Measurements from ENCODE around the gene SPSB1. TPM values are rescaled to one million over a fixed set of nuclear protein-coding genes. Genes with fewer than 3 reads are reported as not detected.

Gene SPSB1
- total RNA-seq, 1 experiment from 2014 or later = 18.2 TPM

DNA sequence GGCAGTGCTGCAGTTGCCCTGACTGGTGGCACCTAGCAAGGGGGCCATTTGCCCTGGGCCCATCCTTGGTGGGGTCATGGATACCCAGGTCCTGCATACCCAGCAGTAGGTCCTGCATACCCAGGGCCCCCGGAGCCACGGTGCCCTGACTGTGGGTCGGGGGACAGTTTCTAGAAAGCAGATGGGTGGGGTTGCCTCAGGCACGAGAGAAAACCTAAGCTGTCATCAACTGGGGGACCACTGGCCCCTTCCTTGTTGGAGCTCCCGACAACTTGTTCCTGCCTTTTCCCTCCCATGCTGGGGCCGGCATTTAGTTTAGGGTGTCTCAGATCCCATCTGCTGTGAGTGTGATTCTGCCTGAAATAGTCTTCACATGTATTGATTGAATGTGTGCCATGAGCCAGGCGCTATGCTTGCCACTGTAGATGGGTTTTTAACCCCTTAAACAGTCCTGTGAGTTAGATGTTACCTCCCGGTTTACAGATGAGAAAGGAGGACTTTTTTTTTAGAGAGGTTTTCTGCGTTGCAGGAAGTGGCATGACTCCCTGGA, 15.6 kb downstream of the SPSB1 start:
- Mint-ChIP-seq H3K9me3 (ENCODE audit: unreplicated experiment) (no peaks in the 10 kb centered on the region), H3K4me1 (ENCODE audit: low read depth, unreplicated experiment) (no peaks in the 10 kb centered on the region), H3K36me3 (ENCODE audit: insufficient read depth, unreplicated experiment) (peaks cover 8% of the 10 kb centered on the region), H3K27me3 (ENCODE audit: insufficient read depth, unreplicated experiment) (no peaks in the 10 kb centered on the region), H3K4me3 (ENCODE audit: unreplicated experiment) (no peak overlapping the region), H3K27ac (ENCODE audit: unreplicated experiment) (no peak overlapping the region)
- Histone ChIP-seq H3K9me3 (no peaks in the 10 kb centered on the region), H3K36me3 (ENCODE audit: control insufficient read depth, insufficient read depth, low read length) (no peaks in the 10 kb centered on the region), H3K4me1 (peaks cover 7% of the 10 kb centered on the region; the same call in 1 of the 2 replicates), H3K4me3 (ENCODE audit: low read depth, low read length) (no peak overlapping the region), H3K27me3 (replicated peaks; ENCODE audit: control insufficient read depth, insufficient read depth, low read length) (no peaks in the 10 kb centered on the region)
- no peak for DNase-seq
- POLR2A ChIA-PET = no interaction called here
- CTCF ChIA-PET = no interaction called here
- no TSS peak for BruUV-seq (replicated peaks)
- intact Hi-C loops (cut with micrococcal nuclease; ENCODE audit: unreplicated experiment) = no loop called here
- TF ChIP-seq, protein P1, sequence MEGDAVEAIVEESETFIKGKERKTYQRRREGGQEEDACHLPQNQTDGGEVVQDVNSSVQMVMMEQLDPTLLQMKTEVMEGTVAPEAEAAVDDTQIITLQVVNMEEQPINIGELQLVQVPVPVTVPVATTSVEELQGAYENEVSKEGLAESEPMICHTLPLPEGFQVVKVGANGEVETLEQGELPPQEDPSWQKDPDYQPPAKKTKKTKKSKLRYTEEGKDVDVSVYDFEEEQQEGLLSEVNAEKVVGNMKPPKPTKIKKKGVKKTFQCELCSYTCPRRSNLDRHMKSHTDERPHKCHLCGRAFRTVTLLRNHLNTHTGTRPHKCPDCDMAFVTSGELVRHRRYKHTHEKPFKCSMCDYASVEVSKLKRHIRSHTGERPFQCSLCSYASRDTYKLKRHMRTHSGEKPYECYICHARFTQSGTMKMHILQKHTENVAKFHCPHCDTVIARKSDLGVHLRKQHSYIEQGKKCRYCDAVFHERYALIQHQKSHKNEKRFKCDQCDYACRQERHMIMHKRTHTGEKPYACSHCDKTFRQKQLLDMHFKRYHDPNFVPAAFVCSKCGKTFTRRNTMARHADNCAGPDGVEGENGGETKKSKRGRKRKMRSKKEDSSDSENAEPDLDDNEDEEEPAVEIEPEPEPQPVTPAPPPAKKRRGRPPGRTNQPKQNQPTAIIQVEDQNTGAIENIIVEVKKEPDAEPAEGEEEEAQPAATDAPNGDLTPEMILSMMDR (IDR thresholded peaks at IDR 0.05; ENCODE audit: insufficient read depth in 1 of 2, low read depth in 1 of 2, low read length in 1 of 2, severe bottlenecking in 1 of 2, unreplicated experiment in 1 of 2) = no peak

DNA sequence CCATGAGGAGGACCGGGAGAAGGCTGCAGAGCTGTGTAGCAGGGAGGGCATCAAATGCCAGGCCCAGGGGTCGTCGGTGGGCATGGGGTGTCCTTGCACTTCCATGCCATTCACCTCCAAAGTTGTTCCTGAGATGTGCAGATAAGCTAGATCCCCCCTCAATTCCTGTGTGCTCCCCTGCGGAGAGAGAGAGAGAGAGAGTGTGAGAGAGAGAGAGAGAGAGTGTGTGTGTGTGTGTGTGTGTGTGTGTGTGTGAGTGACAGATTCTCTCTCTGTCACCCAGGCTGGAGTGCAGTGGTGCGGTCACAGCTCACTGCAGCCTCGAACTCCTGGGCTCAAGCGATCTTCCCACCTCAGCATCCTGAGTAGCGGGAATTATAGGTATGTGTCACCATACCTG, 16.4 kb downstream of the SPSB1 start:
- H3K27me3 Mint-ChIP-seq (ENCODE audit: insufficient read depth, unreplicated experiment) = no peaks in the 10 kb centered on the region
- CTCF ChIA-PET = no interaction called here
- Histone ChIP-seq H3K36me3 (ENCODE audit: control insufficient read depth, insufficient read depth, low read length) (no peaks in the 10 kb centered on the region), H3K9me3 (no peaks in the 10 kb centered on the region), H3K27me3 (replicated peaks; ENCODE audit: control insufficient read depth, insufficient read depth, low read length) (no peaks in the 10 kb centered on the region), H3K4me3 (ENCODE audit: low read depth, low read length) (no peak overlapping the region), H3K4me1 (peaks cover 7% of the 10 kb centered on the region; the same call in 1 of the 2 replicates)
- intact Hi-C loops (cut with micrococcal nuclease; ENCODE audit: unreplicated experiment) = no loop called here
- no peaks in the 10 kb centered on the region for H3K9me3 Mint-ChIP-seq (ENCODE audit: unreplicated experiment)
- no TSS peak for BruUV-seq (replicated peaks)
- H3K4me3 Mint-ChIP-seq (ENCODE audit: unreplicated experiment) = no peak overlapping the region
- no peaks in the 10 kb centered on the region for H3K4me1 Mint-ChIP-seq (ENCODE audit: low read depth, unreplicated experiment)
- peaks cover 8% of the 10 kb centered on the region for H3K36me3 Mint-ChIP-seq (ENCODE audit: insufficient read depth, unreplicated experiment)
- POLR2A ChIA-PET = no interaction called here
- no peak overlapping the region for H3K27ac Mint-ChIP-seq (ENCODE audit: unreplicated experiment)
- TF ChIP-seq, protein P1 (IDR thresholded peaks at IDR 0.05; ENCODE audit: insufficient read depth in 1 of 2, low read depth in 1 of 2, low read length in 1 of 2, severe bottlenecking in 1 of 2, unreplicated experiment in 1 of 2) = no peak
- DNase-seq = no peak

DNA sequence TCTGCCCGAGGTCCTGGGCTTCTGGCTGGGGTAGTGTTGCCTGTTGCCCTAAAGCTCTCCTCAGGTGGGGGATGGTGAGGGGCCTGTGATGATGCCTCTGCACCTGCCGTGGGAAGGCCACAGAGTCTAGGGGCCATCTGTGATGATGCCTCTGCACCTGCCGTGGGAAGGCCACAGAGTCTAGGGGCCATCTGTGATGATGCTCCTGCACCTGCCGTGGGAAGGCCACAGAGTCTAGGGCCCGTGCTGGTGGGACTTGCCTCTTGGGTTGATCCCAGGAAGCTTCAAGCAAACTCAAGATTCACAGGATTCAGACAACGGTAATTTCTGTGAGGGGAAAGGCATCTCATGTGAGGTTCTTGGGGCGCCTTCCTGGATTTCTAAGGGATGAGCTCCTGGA, 17.3 kb downstream of the SPSB1 start:
- no TSS peak for BruUV-seq (replicated peaks)
- Histone ChIP-seq H3K27me3 (replicated peaks; ENCODE audit: control insufficient read depth, insufficient read depth, low read length) (no peaks in the 10 kb centered on the region), H3K4me3 (ENCODE audit: low read depth, low read length) (no peak overlapping the region), H3K9me3 (no peaks in the 10 kb centered on the region), H3K4me1 (peaks cover 7% of the 10 kb centered on the region; the same call in 1 of the 2 replicates), H3K36me3 (ENCODE audit: control insufficient read depth, insufficient read depth, low read length) (no peaks in the 10 kb centered on the region)
- no peaks in the 10 kb centered on the region for H3K9me3 Mint-ChIP-seq (ENCODE audit: unreplicated experiment)
- ChIA-PET CTCF (no interaction called here), POLR2A (no interaction called here)
- TF ChIP-seq, protein P1 (IDR thresholded peaks at IDR 0.05; ENCODE audit: insufficient read depth in 1 of 2, low read depth in 1 of 2, low read length in 1 of 2, severe bottlenecking in 1 of 2, unreplicated experiment in 1 of 2) = no peak
- no peak overlapping the region for H3K27ac Mint-ChIP-seq (ENCODE audit: unreplicated experiment)
- H3K4me3 Mint-ChIP-seq (ENCODE audit: unreplicated experiment) = no peak overlapping the region
- peaks cover 8% of the 10 kb centered on the region for H3K36me3 Mint-ChIP-seq (ENCODE audit: insufficient read depth, unreplicated experiment)
- DNase-seq = no peak
- intact Hi-C loops (cut with micrococcal nuclease; ENCODE audit: unreplicated experiment) = no loop called here
- H3K27me3 Mint-ChIP-seq (ENCODE audit: insufficient read depth, unreplicated experiment) = no peaks in the 10 kb centered on the region
- no peaks in the 10 kb centered on the region for H3K4me1 Mint-ChIP-seq (ENCODE audit: low read depth, unreplicated experiment)

Data from Caco-2 (cell line).